Endodermal cell (in vitro differentiated cells): ENCODE measurements around the gene KMT2C. TPM values are rescaled to one million over a fixed set of nuclear protein-coding genes. Genes with fewer than 3 reads are reported as not detected.

Experiments
- DNase-seq: peaks from one replicate; pipeline ENCODE4 v3.0.0-alpha.2; 2017
- H3K27ac ChIP-seq: 2 replicates; pipeline ENCODE4 v1.5.1; 2013; ENCODE audit warnings: mild to moderate bottlenecking, low read depth, low read length, moderate library complexity
- H3K27me3 ChIP-seq: 2 replicates; pipeline ENCODE4 v1.6.1; 2013; ENCODE audit warnings: mild to moderate bottlenecking, low read length, moderate library complexity; ENCODE audit not compliant: insufficient read depth, control insufficient read depth, poor library complexity, severe bottlenecking
- H3K36me3 ChIP-seq: 2 replicates; pipeline ENCODE4 v1.7.0; 2013; ENCODE audit warnings: mild to moderate bottlenecking, low read length, moderate library complexity; ENCODE audit not compliant: control insufficient read depth, insufficient read depth
- H3K4me1 ChIP-seq: one replicate; pipeline ENCODE4 v1.7.0; 2013; ENCODE audit warnings: low read length; ENCODE audit not compliant: control insufficient read depth, insufficient read depth
- H3K4me3 ChIP-seq: 2 replicates; pipeline ENCODE4 v1.5.1; 2013; ENCODE audit warnings: mild to moderate bottlenecking, low read length, moderate library complexity
- H3K9ac ChIP-seq: 2 replicates; pipeline ENCODE4 v1.6.1; 2013; ENCODE audit warnings: mild to moderate bottlenecking, low read length, moderate library complexity; ENCODE audit not compliant: poor library complexity, severe bottlenecking; ENCODE audit errors: extremely low read depth
- H3K9me3 ChIP-seq: 2 replicates; pipeline ENCODE4 v1.6.1; 2013; ENCODE audit warnings: mild to moderate bottlenecking, low read length, moderate library complexity; ENCODE audit not compliant: control insufficient read depth
- H3K27ac Mint-ChIP-seq: 2 replicates; pipeline ENCODE4 v1.8.0; 2020; ENCODE audit warnings: mixed read lengths
- H3K27me3 Mint-ChIP-seq: 2 replicates; pipeline ENCODE4 v1.8.0; 2021; ENCODE audit warnings: mild to moderate bottlenecking, mixed read lengths; ENCODE audit not compliant: insufficient read depth
- H3K36me3 Mint-ChIP-seq: 2 replicates; pipeline ENCODE4 v1.8.0; 2020; ENCODE audit warnings: low read depth, mixed read lengths
- H3K4me1 Mint-ChIP-seq: 2 replicates; pipeline ENCODE4 v1.8.0; 2020; ENCODE audit warnings: mixed read lengths
- H3K4me3 Mint-ChIP-seq: 2 replicates; pipeline ENCODE4 v1.8.0; 2020; ENCODE audit warnings: mild to moderate bottlenecking, moderate library complexity, mixed read lengths
- H3K9me3 Mint-ChIP-seq: 2 replicates; pipeline ENCODE4 v1.8.0; 2020; ENCODE audit warnings: mild to moderate bottlenecking, mixed read lengths
- WGBS, 2 experiments: methylation state at CpG; one replicate each; pipeline versions ENCODE4 v1.1.5 to v1.1.7; 2013; ENCODE audit warnings: missing lambda C conversion rate in 2 of 2, mixed read lengths in 1 of 2; ENCODE audit not compliant: insufficient coverage in 1 of 2, insufficient read length in 1 of 2; 5-methylcytosine and 5-hydroxymethylcytosine counted together
- total RNA-seq, 2 donors: library from RNA; stranded (reverse); fragmentation: NEBNext Ultra II Directional in 1 of 2; extraction: Animal tissue kit (Norgen Biotek cat#: 25700) in 1 of 2; gene quantifications; 2 replicates in 1 of 2; 3 replicates in 1 of 2; pipeline ENCODE4 v1.2.1, GENCODE V29; 2021
- TF ChIP-seq, protein P1 (sequence below): fragments of 200-600 bp; sonication (generic); conservative IDR thresholded peaks from 2 replicates; pipeline ENCODE4 v1.5.0; 2021; ENCODE audit warnings: antibody characterized with exemption, mild to moderate bottlenecking

Gene KMT2C
- total RNA-seq, 2 donors from 2014 or later = 54.3 to 60.6 TPM

- Mint-ChIP-seq H3K36me3 (peaks cover 66% of the 10 kb centered on the region), H3K27ac (peak overlapping the region; percentile 16), H3K27me3 (no peaks in the 10 kb centered on the region), H3K4me3 (no peak overlapping the region), H3K4me1 (no peaks in the 10 kb centered on the region), H3K9me3 (no peaks in the 10 kb centered on the region)
- H3K9ac ChIP-seq = no peak overlapping the region
- H3K27me3 ChIP-seq = no peaks in the 10 kb centered on the region
- no peak overlapping the region for H3K4me3 ChIP-seq
- no peaks in the 10 kb centered on the region for H3K9me3 ChIP-seq
- TF ChIP-seq, protein P1, sequence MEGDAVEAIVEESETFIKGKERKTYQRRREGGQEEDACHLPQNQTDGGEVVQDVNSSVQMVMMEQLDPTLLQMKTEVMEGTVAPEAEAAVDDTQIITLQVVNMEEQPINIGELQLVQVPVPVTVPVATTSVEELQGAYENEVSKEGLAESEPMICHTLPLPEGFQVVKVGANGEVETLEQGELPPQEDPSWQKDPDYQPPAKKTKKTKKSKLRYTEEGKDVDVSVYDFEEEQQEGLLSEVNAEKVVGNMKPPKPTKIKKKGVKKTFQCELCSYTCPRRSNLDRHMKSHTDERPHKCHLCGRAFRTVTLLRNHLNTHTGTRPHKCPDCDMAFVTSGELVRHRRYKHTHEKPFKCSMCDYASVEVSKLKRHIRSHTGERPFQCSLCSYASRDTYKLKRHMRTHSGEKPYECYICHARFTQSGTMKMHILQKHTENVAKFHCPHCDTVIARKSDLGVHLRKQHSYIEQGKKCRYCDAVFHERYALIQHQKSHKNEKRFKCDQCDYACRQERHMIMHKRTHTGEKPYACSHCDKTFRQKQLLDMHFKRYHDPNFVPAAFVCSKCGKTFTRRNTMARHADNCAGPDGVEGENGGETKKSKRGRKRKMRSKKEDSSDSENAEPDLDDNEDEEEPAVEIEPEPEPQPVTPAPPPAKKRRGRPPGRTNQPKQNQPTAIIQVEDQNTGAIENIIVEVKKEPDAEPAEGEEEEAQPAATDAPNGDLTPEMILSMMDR = no peak
- no peak for DNase-seq
- H3K36me3 ChIP-seq = peaks cover 92% of the 10 kb centered on the region
- H3K27ac ChIP-seq = no peak overlapping the region
- no peaks in the 10 kb centered on the region for H3K4me1 ChIP-seq
- WGBS, 2 experiments = 94 to 95% methylated on average over 9 to 11 of the region's 11 CpGs
Measured at GRCh38 chr7:152158801-152159587, 276.8 kb downstream of the KMT2C start.

GRCh38 chr7:152152267-152152666 lies 283.5 kb downstream of the KMT2C start:
- DNase-seq = no peak
- H3K36me3 Mint-ChIP-seq = peaks cover 78% of the 10 kb centered on the region
- H3K27me3 Mint-ChIP-seq = no peaks in the 10 kb centered on the region
- Histone ChIP-seq H3K4me3 (no peak overlapping the region), H3K9me3 (no peaks in the 10 kb centered on the region), H3K4me1 (no peaks in the 10 kb centered on the region), H3K27ac (no peak overlapping the region), H3K27me3 (no peaks in the 10 kb centered on the region), H3K9ac (no peak overlapping the region), H3K36me3 (peaks cover 92% of the 10 kb centered on the region)
- no peaks in the 10 kb centered on the region for H3K9me3 Mint-ChIP-seq
- no peak overlapping the region for H3K27ac Mint-ChIP-seq
- no peak overlapping the region for H3K4me3 Mint-ChIP-seq
- 90 to 96% methylated on average over 3 to 5 of the region's 5 CpGs for WGBS, 2 experiments
- H3K4me1 Mint-ChIP-seq = no peaks in the 10 kb centered on the region
- TF ChIP-seq, protein P1 = no peak

DNA sequence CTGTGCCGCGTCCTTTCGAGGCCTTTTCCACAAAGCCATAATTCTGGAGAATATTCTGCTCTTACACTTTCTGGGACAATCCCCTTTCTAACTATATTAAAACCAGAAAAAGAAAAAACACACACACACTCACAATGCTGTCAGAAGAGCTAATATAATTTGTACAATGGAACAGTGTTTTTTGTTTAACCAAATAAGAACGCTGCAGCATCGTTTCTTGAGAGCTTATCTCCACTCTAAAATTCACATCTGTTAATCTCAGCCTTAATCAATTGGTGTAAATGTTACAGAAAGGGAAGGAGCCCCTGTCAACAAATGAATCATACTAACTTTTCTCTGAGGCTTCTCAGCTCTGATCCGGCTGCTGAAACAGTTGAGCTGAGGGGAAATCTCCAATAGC lies 286.4 kb downstream of the KMT2C start:
- Histone ChIP-seq H3K9me3 (no peaks in the 10 kb centered on the region), H3K4me3 (no peak overlapping the region), H3K27ac (no peak overlapping the region), H3K36me3 (peaks cover 94% of the 10 kb centered on the region), H3K4me1 (no peaks in the 10 kb centered on the region), H3K27me3 (no peaks in the 10 kb centered on the region), H3K9ac (no peak overlapping the region)
- DNase-seq = no peak
- H3K4me3 Mint-ChIP-seq = no peak overlapping the region
- peaks cover 88% of the 10 kb centered on the region for H3K36me3 Mint-ChIP-seq
- no peak overlapping the region for H3K27ac Mint-ChIP-seq
- no peaks in the 10 kb centered on the region for H3K27me3 Mint-ChIP-seq
- WGBS, 2 experiments = 94 to 100% methylated on average over 5 to 6 of the region's 6 CpGs
- peaks cover 6% of the 10 kb centered on the region for H3K9me3 Mint-ChIP-seq
- H3K4me1 Mint-ChIP-seq = no peaks in the 10 kb centered on the region
- TF ChIP-seq, protein P1 = no peak
